GM23338 (cell line): ENCODE results near the gene SRSF9. TPM values are rescaled to one million over a fixed set of nuclear protein-coding genes. Genes with fewer than 3 reads are reported as not detected.

Source experiments
- ATAC-seq: fragments of 200-7000 bp; cut with Tn5 transposase; 3 replicates; pipeline ENCODE4 v1.9.1; 2020
- DNase-seq: peaks from one replicate; pipeline ENCODE4 v3.0.0-alpha.2; 2015; ENCODE audit warnings: low spot score
- H2AFZ ChIP-seq: fragments of 200-600 bp; sonication (generic); 2 replicates; pipeline ENCODE4 v1.8.0; 2016; ENCODE audit warnings: antibody characterized with exemption, mild to moderate bottlenecking, moderate library complexity
- H3F3A ChIP-seq: fragments of 200-600 bp; sonication (generic); replicated peaks from 2 replicates; pipeline ENCODE4 v1.8.0; 2017; ENCODE audit warnings: antibody characterized with exemption, mixed run types, low read depth
- H3K27ac ChIP-seq: fragments of 200-600 bp; sonication (generic); 2 replicates; pipeline ENCODE4 v1.6.1; 2016; ENCODE audit warnings: low read depth
- H3K27me3 ChIP-seq: fragments of 200-600 bp; sonication (generic); 2 replicates; pipeline ENCODE4 v1.8.0; 2016; ENCODE audit warnings: mild to moderate bottlenecking, mixed run types, moderate library complexity; ENCODE audit not compliant: insufficient read depth
- H3K36me3 ChIP-seq: fragments of 200-600 bp; sonication (generic); 2 replicates; pipeline ENCODE4 v1.8.0; 2016; ENCODE audit warnings: mild to moderate bottlenecking; ENCODE audit not compliant: insufficient read depth
- H3K4me1 ChIP-seq: fragments of 200-600 bp; sonication (generic); 2 replicates; pipeline ENCODE4 v1.8.0; 2016; ENCODE audit warnings: mild to moderate bottlenecking, moderate library complexity; ENCODE audit not compliant: insufficient read depth
- H3K4me2 ChIP-seq: fragments of 200-600 bp; sonication (generic); 2 replicates; pipeline ENCODE4 v1.7.1; 2017; ENCODE audit warnings: mixed run types
- H3K4me3 ChIP-seq: fragments of 200-600 bp; sonication (generic); 2 replicates; pipeline ENCODE4 v1.6.1; 2016; ENCODE audit warnings: mixed run types
- H3K79me2 ChIP-seq: fragments of 200-600 bp; sonication (generic); replicated peaks from 2 replicates; pipeline ENCODE4 v1.8.0; 2017; ENCODE audit warnings: mild to moderate bottlenecking; ENCODE audit not compliant: insufficient read depth
- H3K9me2 ChIP-seq: fragments of 200-600 bp; sonication (generic); 2 replicates; pipeline ENCODE4 v1.8.0; 2017; ENCODE audit not compliant: insufficient read depth
- H4K20me1 ChIP-seq: fragments of 200-600 bp; sonication (generic); replicated peaks from 2 replicates; pipeline ENCODE4 v1.8.0; 2017; ENCODE audit warnings: mild to moderate bottlenecking; ENCODE audit not compliant: insufficient read depth
- H3K27ac Mint-ChIP-seq: 2 replicates; pipeline ENCODE4 v1.8.0; 2020; ENCODE audit warnings: inconsistent platforms, mild to moderate bottlenecking, moderate library complexity, mixed read lengths
- H3K27me3 Mint-ChIP-seq: 3 replicates; pipeline ENCODE4 v1.8.0; 2022; ENCODE audit warnings: low read depth, mild to moderate bottlenecking, moderate library complexity, mixed read lengths, inconsistent platforms; ENCODE audit not compliant: insufficient read depth, poor library complexity
- H3K36me3 Mint-ChIP-seq: 3 replicates; pipeline ENCODE4 v1.8.0; 2021; ENCODE audit warnings: low read depth, mild to moderate bottlenecking, inconsistent platforms, moderate library complexity, mixed read lengths
- H3K4me1 Mint-ChIP-seq: 3 replicates; pipeline ENCODE4 v1.8.0; 2020; ENCODE audit warnings: mild to moderate bottlenecking, inconsistent platforms, mixed read lengths
- H3K4me3 Mint-ChIP-seq: 3 replicates; pipeline ENCODE4 v1.8.0; 2021; ENCODE audit warnings: moderate library complexity, mild to moderate bottlenecking, inconsistent platforms, mixed read lengths
- H3K9me3 Mint-ChIP-seq: 3 replicates; pipeline ENCODE4 v1.8.0; 2020; ENCODE audit warnings: moderate library complexity, mild to moderate bottlenecking, inconsistent platforms, mixed read lengths
- CREB1 ChIP-seq: fragments of 250-450 bp; sonication (Bioruptor Pico); IDR thresholded peaks from 2 replicates; pipeline ENCODE4 v1.5.0; 2020; ENCODE audit warnings: low read depth, mild to moderate bottlenecking, moderate library complexity
- CTCF ChIP-seq, 2 experiments: fragments of 200-600 bp in 1 of 2; sonication (generic) in 1 of 2; conservative IDR thresholded peaks; 2 replicates each; pipeline versions ENCODE4 v1.5.1 to v1.6.1; 2016 to 2017; ENCODE audit warnings: antibody characterized with exemption in 2 of 2, low read depth in 2 of 2, mild to moderate bottlenecking in 2 of 2, moderate library complexity in 1 of 2
- EZH2 ChIP-seq: fragments of 200-600 bp; sonication (generic); IDR thresholded peaks from one replicate; pipeline ENCODE4 v1.8.0; 2017; ENCODE audit warnings: antibody characterized with exemption, mild to moderate bottlenecking, low read depth; ENCODE audit not compliant: unreplicated experiment
- EZH2phosphoT487 ChIP-seq: fragments of 200-600 bp; sonication (generic); IDR thresholded peaks from one replicate; pipeline ENCODE4 v1.8.1; 2018; ENCODE audit warnings: antibody characterized with exemption; ENCODE audit not compliant: unreplicated experiment
- JUNB ChIP-seq: IDR thresholded peaks from one replicate; pipeline ENCODE4 v1.6.1; 2016; ENCODE audit warnings: antibody characterized with exemption; ENCODE audit not compliant: unreplicated experiment
- NANOG ChIP-seq: IDR thresholded peaks from 2 replicates; pipeline ENCODE4 v1.6.1; 2016; ENCODE audit warnings: antibody characterized with exemption, borderline replicate concordance
- POLR2AphosphoS5 ChIP-seq: IDR thresholded peaks from 2 replicates; pipeline ENCODE4 v1.6.1; 2016; ENCODE audit warnings: antibody characterized with exemption, low read depth
- REST ChIP-seq: IDR thresholded peaks from one replicate; pipeline ENCODE4 v1.6.1; 2018; ENCODE audit warnings: antibody characterized with exemption; ENCODE audit not compliant: unreplicated experiment
- STAT1 ChIP-seq: IDR thresholded peaks from one replicate; pipeline ENCODE4 v1.6.1; 2016; ENCODE audit warnings: antibody characterized with exemption; ENCODE audit not compliant: unreplicated experiment
- ZNF114 ChIP-seq: fragments of 250-450 bp; sonication (Bioruptor Pico); IDR thresholded peaks from 2 replicates; pipeline ENCODE4 v1.5.0; 2020; ENCODE audit warnings: mild to moderate bottlenecking, moderate library complexity
- polyA plus RNA-seq: library from polyadenylated mRNA; unstranded; fragments of >200 nt; fragmentation: Nextera tagmentation; extraction: Ambion mirVana; gene quantifications from 2 replicates; pipeline ENCODE4 v1.2.1, GENCODE V29; 2016
- total RNA-seq: library from RNA; depleted of rRNA; stranded (reverse); fragments of >200 nt; shearing (Covaris generic); gene quantifications from 2 replicates; pipeline ENCODE4 v1.2.3, GENCODE V29; 2014

SRSF9 gene
- total and polyA plus RNA-seq, 2 experiments from 2014 or later: 250 to 481 TPM

GRCh38 chr12:120455302-120455701 lies 14.2 kb downstream of the SRSF9 start:
- Mint-ChIP-seq H3K4me3 (no peak overlapping the region), H3K36me3 (peaks cover 69% of the 10 kb centered on the region), H3K9me3 (no peaks in the 10 kb centered on the region), H3K27ac (no peak overlapping the region), H3K4me1 (no peaks in the 10 kb centered on the region), H3K27me3 (peaks cover 5% of the 10 kb centered on the region)
- Histone ChIP-seq H3K79me2 (peaks cover 9% of the 10 kb centered on the region), H3K4me1 (no peaks in the 10 kb centered on the region), H3K9me2 (no peaks in the 10 kb centered on the region), H3K4me3 (no peak overlapping the region), H4K20me1 (peaks cover 57% of the 10 kb centered on the region), H3K4me2 (no peak overlapping the region), H3K27ac (no peak overlapping the region), H3K27me3 (no peaks in the 10 kb centered on the region), H3F3A (peaks cover 16% of the 10 kb centered on the region), H3K36me3 (peaks cover 34% of the 10 kb centered on the region), H2AFZ (no peak overlapping the region)
- TF ChIP-seq STAT1: no peak
- TF ChIP-seq CTCF (conservative IDR thresholded peaks at IDR 0.05; ENCODE audit: low read depth in 2 of 2): no peak
- no peak for TF ChIP-seq ZNF114 (CRISPR knock-in tag)
- no peak for TF ChIP-seq NANOG
- TF ChIP-seq POLR2AphosphoS5: no peak
- TF ChIP-seq EZH2: no peak
- TF ChIP-seq REST: no peak
- no peak for TF ChIP-seq JUNB
- ATAC-seq (no peak), DNase-seq (no peak)

- Histone ChIP-seq H3K4me3 (no peak overlapping the region), H3K36me3 (peaks cover 37% of the 10 kb centered on the region), H3K27ac (no peak overlapping the region), H3K9me2 (no peaks in the 10 kb centered on the region), H3F3A (peaks cover 8% of the 10 kb centered on the region), H3K4me1 (no peaks in the 10 kb centered on the region), H4K20me1 (peaks cover 48% of the 10 kb centered on the region), H3K4me2 (no peak overlapping the region), H2AFZ (no peak overlapping the region), H3K79me2 (peaks cover 22% of the 10 kb centered on the region), H3K27me3 (no peaks in the 10 kb centered on the region)
- Mint-ChIP-seq H3K4me3 (no peak overlapping the region), H3K27ac (no peak overlapping the region), H3K9me3 (no peaks in the 10 kb centered on the region), H3K36me3 (peaks cover 66% of the 10 kb centered on the region; the same call in 2 of the 3 replicates), H3K27me3 (peaks cover 4% of the 10 kb centered on the region), H3K4me1 (no peaks in the 10 kb centered on the region)
- TF ChIP-seq CREB1 (CRISPR knock-in tag) (no peak), NANOG (no peak), CTCF (conservative IDR thresholded peaks at IDR 0.05; ENCODE audit: low read depth in 2 of 2) (peak; percentile 66 to 88), EZH2phosphoT487 (no peak), POLR2AphosphoS5 (no peak)
- DNase-seq (peak; percentile 70), ATAC-seq (peak; percentile 79)
Observed at GRCh38 chr12:120453977-120454376, 15.6 kb downstream of the SRSF9 start.
